ENCODE results near the gene TMCC3.

Gene TMCC3

DNA sequence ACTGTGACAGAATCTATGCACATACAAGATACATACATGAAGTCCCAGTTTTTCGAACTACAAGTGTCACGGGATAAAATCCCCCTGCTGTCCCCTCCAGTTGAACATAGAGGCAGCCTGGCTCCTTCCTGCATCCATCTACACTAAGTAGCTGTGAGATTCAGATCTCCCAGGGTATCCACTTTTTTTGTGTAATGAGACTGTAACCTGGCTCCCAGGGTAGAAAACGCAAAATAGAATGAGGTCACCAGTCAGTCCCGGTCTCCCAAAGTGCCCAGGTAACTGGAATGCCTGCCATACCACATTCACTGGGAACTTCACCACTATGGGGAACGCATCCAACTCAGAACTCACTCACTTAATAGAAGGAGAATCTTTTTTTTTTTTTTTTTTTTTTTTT lies 67.8 kb downstream of the TMCC3 start:
- TF ChIP-seq FOXP2 (optimal IDR thresholded peaks at IDR 0.05; ENCODE audit: borderline replicate concordance, extremely low read depth, extremely low read length, insufficient read depth) (no peak), POLR2AphosphoS5 (IDR thresholded peaks at IDR 0.05; ENCODE audit: low read depth, low read length) (no peak), TAF1 (IDR thresholded peaks at IDR 0.05; ENCODE audit: borderline replicate concordance, insufficient read depth, low read length) (no peak), SIN3A (IDR thresholded peaks at IDR 0.05; ENCODE audit: borderline replicate concordance, insufficient read depth, low read length) (no peak)
- TF ChIP-seq, protein P1, sequence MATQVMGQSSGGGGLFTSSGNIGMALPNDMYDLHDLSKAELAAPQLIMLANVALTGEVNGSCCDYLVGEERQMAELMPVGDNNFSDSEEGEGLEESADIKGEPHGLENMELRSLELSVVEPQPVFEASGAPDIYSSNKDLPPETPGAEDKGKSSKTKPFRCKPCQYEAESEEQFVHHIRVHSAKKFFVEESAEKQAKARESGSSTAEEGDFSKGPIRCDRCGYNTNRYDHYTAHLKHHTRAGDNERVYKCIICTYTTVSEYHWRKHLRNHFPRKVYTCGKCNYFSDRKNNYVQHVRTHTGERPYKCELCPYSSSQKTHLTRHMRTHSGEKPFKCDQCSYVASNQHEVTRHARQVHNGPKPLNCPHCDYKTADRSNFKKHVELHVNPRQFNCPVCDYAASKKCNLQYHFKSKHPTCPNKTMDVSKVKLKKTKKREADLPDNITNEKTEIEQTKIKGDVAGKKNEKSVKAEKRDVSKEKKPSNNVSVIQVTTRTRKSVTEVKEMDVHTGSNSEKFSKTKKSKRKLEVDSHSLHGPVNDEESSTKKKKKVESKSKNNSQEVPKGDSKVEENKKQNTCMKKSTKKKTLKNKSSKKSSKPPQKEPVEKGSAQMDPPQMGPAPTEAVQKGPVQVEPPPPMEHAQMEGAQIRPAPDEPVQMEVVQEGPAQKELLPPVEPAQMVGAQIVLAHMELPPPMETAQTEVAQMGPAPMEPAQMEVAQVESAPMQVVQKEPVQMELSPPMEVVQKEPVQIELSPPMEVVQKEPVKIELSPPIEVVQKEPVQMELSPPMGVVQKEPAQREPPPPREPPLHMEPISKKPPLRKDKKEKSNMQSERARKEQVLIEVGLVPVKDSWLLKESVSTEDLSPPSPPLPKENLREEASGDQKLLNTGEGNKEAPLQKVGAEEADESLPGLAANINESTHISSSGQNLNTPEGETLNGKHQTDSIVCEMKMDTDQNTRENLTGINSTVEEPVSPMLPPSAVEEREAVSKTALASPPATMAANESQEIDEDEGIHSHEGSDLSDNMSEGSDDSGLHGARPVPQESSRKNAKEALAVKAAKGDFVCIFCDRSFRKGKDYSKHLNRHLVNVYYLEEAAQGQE (IDR thresholded peaks at IDR 0.05; ENCODE audit: insufficient read depth in 1 of 2, low read depth in 2 of 2, low read length in 2 of 2) = no peak

DNA sequence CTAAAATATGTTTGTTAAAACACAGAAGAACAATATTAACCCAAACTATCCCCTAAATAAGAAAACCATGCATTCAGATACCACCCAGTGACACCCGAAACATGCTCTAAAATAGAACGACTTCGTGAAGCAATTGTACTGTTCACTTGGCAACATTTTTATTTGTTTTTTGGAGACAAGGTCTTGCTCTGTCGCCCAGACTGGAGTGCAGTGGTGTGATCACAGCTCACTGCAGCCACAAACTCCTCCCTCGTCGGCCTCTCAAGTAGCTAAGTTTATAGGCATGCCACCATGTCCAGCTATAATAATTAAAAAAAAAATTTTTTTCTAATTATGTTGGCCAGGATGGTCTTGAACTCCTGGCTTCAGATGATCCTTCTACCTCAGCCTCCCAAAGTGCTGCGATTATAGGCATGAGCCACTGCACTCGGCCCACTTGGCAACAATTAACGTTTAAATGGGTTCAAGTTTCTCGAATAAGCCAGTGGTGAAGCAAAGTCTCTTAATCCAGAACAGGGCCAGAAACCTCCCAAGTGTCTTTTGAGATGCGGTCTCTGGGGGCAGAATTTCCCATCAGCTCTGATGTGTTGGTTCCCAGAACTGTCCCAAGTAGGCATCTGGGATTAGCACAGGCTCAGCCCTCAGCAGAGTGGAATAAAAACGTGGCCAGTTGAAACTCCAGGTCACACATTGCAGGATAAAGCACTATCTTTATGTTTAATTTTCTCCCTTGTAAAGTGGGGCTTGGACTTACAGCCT lies 74.5 kb downstream of the TMCC3 start:
- no peak for TF ChIP-seq POLR2AphosphoS5 (IDR thresholded peaks at IDR 0.05; ENCODE audit: low read depth, low read length)

DNA sequence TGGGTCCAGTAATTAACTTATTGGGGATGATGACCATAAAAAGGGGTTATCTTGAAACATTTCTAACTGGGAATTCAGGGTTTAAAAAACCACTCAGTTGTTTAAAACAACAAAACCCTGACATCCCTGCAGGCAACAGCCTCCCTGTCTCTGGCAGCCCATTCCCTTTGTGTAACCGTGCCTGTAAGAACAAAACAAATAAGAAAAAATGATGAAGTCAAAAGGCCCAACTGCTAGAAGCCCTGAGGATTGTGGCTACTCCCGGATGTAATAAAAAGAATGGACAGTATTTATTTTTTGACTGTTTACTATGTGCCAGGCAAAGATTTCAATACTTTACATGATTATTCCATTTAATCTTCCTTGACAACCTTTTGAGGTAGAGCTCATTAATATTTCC lies 75.3 kb downstream of the TMCC3 start:
- no peak for TF ChIP-seq SIN3A (IDR thresholded peaks at IDR 0.05; ENCODE audit: borderline replicate concordance, insufficient read depth, low read length)
- no peak for TF ChIP-seq TAF1 (IDR thresholded peaks at IDR 0.05; ENCODE audit: borderline replicate concordance, insufficient read depth, low read length)
- TF ChIP-seq FOXP2 (optimal IDR thresholded peaks at IDR 0.05; ENCODE audit: borderline replicate concordance, extremely low read depth, extremely low read length, insufficient read depth) = no peak
- no peak for TF ChIP-seq POLR2AphosphoS5 (IDR thresholded peaks at IDR 0.05; ENCODE audit: low read depth, low read length)
- TF ChIP-seq, protein P1 (IDR thresholded peaks at IDR 0.05; ENCODE audit: insufficient read depth in 1 of 2, low read depth in 2 of 2, low read length in 2 of 2) = no peak

DNA sequence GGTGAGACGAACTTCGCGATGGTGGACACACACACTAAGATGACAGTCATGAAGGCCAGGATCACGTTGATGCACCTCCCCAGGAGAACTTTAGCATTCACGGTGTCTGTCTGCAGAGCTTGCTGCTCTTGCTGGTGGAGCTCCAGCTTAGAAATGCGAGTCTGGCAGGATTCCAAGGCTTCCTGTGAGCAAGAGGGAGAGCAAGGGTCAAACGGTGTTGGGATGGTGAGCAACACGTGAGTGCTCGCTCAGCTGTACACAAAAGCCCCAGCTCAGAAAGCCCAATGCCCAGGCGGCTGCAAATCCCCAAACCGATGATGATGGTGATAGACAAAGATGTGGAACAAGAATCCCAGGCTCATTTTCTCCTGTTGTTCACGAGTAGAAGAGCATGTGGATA lies 78.8 kb downstream of the TMCC3 start:
- TF ChIP-seq TAF1 (IDR thresholded peaks at IDR 0.05; ENCODE audit: borderline replicate concordance, insufficient read depth, low read length) (no peak), FOXP2 (optimal IDR thresholded peaks at IDR 0.05; ENCODE audit: borderline replicate concordance, extremely low read depth, extremely low read length, insufficient read depth) (no peak), SIN3A (IDR thresholded peaks at IDR 0.05; ENCODE audit: borderline replicate concordance, insufficient read depth, low read length) (no peak), POLR2AphosphoS5 (IDR thresholded peaks at IDR 0.05; ENCODE audit: low read depth, low read length) (no peak)
- TF ChIP-seq, protein P1 (IDR thresholded peaks at IDR 0.05; ENCODE audit: insufficient read depth in 1 of 2, low read depth in 2 of 2, low read length in 2 of 2) = no peak

DNA sequence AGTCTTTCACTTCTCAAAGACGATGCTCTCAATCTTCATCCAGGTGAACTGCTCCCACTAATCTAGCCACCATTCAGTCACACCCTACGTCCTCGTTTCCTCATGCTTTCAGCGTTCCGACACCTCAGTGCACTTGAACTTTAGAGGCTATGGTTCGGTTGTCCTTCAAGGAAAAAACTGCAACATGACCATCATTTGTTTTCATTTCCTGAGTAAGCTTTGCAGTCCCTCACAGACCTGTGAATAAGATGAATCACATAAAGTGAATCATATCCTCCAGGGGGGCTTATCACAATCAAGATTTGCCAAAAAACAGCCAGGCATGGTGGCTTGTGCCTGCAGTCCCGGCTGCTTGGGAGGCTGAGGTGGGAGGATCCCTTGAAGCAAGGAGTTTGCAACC lies 80.2 kb downstream of the TMCC3 start:
- TF ChIP-seq TAF1 (IDR thresholded peaks at IDR 0.05; ENCODE audit: borderline replicate concordance, insufficient read depth, low read length) (no peak), FOXP2 (optimal IDR thresholded peaks at IDR 0.05; ENCODE audit: borderline replicate concordance, extremely low read depth, extremely low read length, insufficient read depth) (no peak), POLR2AphosphoS5 (IDR thresholded peaks at IDR 0.05; ENCODE audit: low read depth, low read length) (no peak), SIN3A (IDR thresholded peaks at IDR 0.05; ENCODE audit: borderline replicate concordance, insufficient read depth, low read length) (no peak)
- TF ChIP-seq, protein P1 (IDR thresholded peaks at IDR 0.05; ENCODE audit: insufficient read depth in 1 of 2, low read depth in 2 of 2, low read length in 2 of 2) = no peak

Data from PFSK-1 (cell line).